Inflammatory macrophage (primary cell): ENCODE data around the gene ZNF28.
A peak's percentile ranks its signal among the peaks of the same experiment; 100 is the strongest.
"Not testable (repeated sequence)": the region's sequence is repeated elsewhere in the genome, so short reads cannot be mapped to it uniquely, and the experiment has no call there.

ENCODE experiments used
- DNase-seq, 2 donors: peaks; one replicate each; pipeline ENCODE4 v3.0.0-alpha.2; 2020 to 2022

The ZNF28 gene

DNA sequence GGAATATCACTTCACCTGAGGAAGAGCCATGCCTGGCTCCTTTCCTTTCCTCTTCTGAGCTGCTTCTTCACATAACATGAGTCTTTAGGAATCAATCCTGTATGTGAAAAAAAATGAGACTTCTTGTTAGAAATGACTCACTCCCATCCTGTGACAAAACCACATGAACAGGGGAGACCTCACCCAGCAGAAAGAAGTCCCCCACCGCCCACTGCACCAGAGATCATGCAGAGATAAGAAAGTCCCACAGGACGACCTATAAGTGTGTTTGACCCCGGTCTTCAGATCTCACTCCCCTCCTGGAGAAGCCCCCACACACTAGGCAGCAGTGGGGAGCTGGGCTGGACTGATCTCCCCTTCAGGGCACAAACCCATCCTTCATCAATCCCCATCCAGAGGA lies 42.6 kb downstream of the ZNF28 start:
- no peak for DNase-seq

DNA sequence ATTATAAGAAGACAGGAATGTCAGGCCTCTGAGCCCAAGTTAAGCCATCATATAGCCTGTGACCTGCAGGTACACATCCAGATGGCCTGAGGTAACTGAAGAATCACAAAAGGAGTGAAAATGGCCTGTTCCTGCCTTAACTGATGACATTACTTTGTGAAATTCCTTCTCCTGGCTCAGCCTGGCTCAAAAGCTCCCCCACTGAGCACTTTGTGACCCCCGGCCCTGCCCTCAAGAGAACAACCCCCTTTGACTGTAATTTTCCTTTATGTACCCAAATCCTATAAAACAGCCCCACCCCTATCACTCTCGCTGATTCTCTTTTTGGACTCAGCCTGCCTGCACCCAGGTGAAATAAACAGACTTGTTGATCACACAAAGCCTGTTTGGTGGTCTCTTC lies 65.0 kb downstream of the ZNF28 start:
- DNase-seq, result not testable (repeated sequence)

GRCh38 chr19:52749780-52750179 lies 71.7 kb downstream of the ZNF28 start:
- DNase-seq, result no peak

- peak; percentile 36 to 48 for DNase-seq
Observed at GRCh38 chr19:52748336-52748950, 73.0 kb downstream of the ZNF28 start.
